ENCODE results near the gene FBXL17.

The FBXL17 gene

DNA sequence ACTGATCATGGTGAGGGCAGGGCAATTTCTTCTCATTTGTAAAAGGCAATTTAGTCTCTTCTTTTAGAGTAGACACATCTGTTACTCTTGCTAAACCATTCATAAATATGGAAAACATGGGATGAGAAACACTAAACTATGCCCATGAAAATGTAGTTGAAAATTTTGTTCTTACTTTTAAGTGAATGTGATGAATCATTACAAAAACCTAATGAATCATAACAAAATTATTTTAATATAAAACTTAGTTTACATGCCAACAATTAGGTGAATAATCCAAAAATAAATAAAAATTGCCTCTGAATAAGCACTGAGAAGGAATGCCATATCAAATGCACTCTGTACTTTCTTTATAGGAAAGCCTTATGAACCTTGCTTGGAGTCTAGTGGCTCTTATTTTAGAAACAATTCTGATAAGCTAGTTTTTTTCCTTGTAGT lies 413.5 kb downstream of the FBXL17 start:
- Histone ChIP-seq H3K9me3 (ENCODE audit: control insufficient read depth in 1 of 2, low read length in 2 of 2) (no peaks in the 10 kb centered on the region), H3K4me3 (ENCODE audit: low read depth in 1 of 2, low read length in 2 of 2) (no peak overlapping the region), H3K27ac (ENCODE audit: low read length) (no peak overlapping the region), H3K36me3 (ENCODE audit: control insufficient read depth in 1 of 2, insufficient read depth in 2 of 2, low read length in 2 of 2) (no peaks in the 10 kb centered on the region), H3K4me1 (ENCODE audit: control insufficient read depth in 1 of 2, insufficient read depth in 2 of 2, low read length in 2 of 2) (no peaks in the 10 kb centered on the region), H3K27me3 (ENCODE audit: low read depth, low read length) (no peaks in the 10 kb centered on the region)

DNA sequence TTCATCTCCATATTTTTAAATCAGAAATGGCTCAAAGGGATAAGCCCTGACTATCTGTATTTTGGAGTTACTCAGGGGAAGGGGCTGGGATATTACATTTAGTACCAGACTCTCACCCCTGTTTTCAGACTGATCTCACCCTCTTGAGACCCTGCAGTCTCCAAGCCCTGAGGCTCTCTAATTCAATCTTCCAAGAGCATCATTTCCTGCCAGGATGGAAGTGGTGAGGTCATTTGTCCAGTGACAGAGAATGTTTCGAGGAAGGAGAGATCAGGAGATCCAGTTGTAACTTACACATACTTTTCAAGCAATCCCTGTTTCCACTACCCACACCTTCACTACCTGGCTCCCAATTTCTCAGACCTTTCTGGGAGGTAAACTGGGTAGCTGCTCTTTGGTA lies 415.7 kb downstream of the FBXL17 start:
- Histone ChIP-seq H3K9me3 (ENCODE audit: control insufficient read depth in 1 of 2, low read length in 2 of 2) (no peaks in the 10 kb centered on the region), H3K36me3 (ENCODE audit: control insufficient read depth in 1 of 2, insufficient read depth in 2 of 2, low read length in 2 of 2) (no peaks in the 10 kb centered on the region), H3K27ac (ENCODE audit: low read length) (no peak overlapping the region), H3K4me3 (ENCODE audit: low read depth in 1 of 2, low read length in 2 of 2) (no peak overlapping the region), H3K4me1 (ENCODE audit: control insufficient read depth in 1 of 2, insufficient read depth in 2 of 2, low read length in 2 of 2) (no peaks in the 10 kb centered on the region), H3K27me3 (ENCODE audit: low read depth, low read length) (no peaks in the 10 kb centered on the region)

GRCh38 chr5:107964722-107965121 lies 417.2 kb downstream of the FBXL17 start:
- Histone ChIP-seq H3K4me1 (ENCODE audit: control insufficient read depth in 1 of 2, insufficient read depth in 2 of 2, low read length in 2 of 2) (no peaks in the 10 kb centered on the region), H3K27me3 (ENCODE audit: low read depth, low read length) (no peaks in the 10 kb centered on the region), H3K4me3 (ENCODE audit: low read depth in 1 of 2, low read length in 2 of 2) (no peak overlapping the region), H3K36me3 (ENCODE audit: control insufficient read depth in 1 of 2, insufficient read depth in 2 of 2, low read length in 2 of 2) (no peaks in the 10 kb centered on the region), H3K27ac (ENCODE audit: low read length) (no peak overlapping the region), H3K9me3 (ENCODE audit: control insufficient read depth in 1 of 2, low read length in 2 of 2) (no peaks in the 10 kb centered on the region)

DNA sequence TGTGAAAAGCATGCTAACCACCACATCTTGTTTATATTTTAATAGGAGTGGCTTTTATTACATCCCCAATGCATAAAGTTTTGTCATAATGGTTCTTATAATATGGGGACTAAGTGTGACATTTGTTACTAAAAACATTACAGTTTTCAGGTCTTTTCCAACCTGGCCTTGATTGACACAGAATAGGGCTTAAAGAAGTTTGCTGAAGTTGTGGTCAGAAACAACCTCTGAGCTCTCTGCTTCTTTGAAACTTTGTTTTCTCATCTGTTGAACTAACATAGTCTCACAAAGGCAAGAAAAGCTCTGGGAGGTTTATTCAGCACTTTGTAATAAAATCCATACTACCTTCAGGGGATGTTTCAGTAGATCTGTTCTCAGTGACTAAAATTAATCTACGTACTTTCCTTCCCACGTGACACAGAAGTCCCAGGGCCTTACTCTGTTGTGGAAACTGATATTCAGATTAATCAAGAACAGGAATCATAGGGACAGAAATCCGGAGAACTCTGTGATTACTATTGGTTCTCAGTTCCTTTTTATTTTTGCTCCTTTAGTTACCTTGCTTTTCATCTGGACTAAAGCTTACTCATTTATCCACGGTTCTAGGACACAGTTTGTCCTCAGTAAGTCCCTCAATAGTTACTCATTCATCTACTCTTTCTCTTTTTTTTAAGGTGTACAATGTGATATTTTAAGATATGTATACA lies 422.2 kb downstream of the FBXL17 start:
- Histone ChIP-seq H3K4me1 (ENCODE audit: control insufficient read depth in 1 of 2, insufficient read depth in 2 of 2, low read length in 2 of 2) (no peaks in the 10 kb centered on the region), H3K27me3 (ENCODE audit: low read depth, low read length) (no peaks in the 10 kb centered on the region), H3K4me3 (ENCODE audit: low read depth in 1 of 2, low read length in 2 of 2) (no peak overlapping the region), H3K36me3 (ENCODE audit: control insufficient read depth in 1 of 2, insufficient read depth in 2 of 2, low read length in 2 of 2) (no peaks in the 10 kb centered on the region), H3K9me3 (ENCODE audit: control insufficient read depth in 1 of 2, low read length in 2 of 2) (no peaks in the 10 kb centered on the region), H3K27ac (ENCODE audit: low read length) (no peak overlapping the region)

- Histone ChIP-seq H3K4me1 (ENCODE audit: control insufficient read depth in 1 of 2, insufficient read depth in 2 of 2, low read length in 2 of 2) (no peaks in the 10 kb centered on the region), H3K27ac (ENCODE audit: low read length) (no peak overlapping the region), H3K9me3 (ENCODE audit: control insufficient read depth in 1 of 2, low read length in 2 of 2) (no peaks in the 10 kb centered on the region), H3K27me3 (ENCODE audit: low read depth, low read length) (no peaks in the 10 kb centered on the region), H3K4me3 (ENCODE audit: low read depth in 1 of 2, low read length in 2 of 2) (no peak overlapping the region), H3K36me3 (ENCODE audit: control insufficient read depth in 1 of 2, insufficient read depth in 2 of 2, low read length in 2 of 2) (no peaks in the 10 kb centered on the region)
Measured at GRCh38 chr5:107958861-107959260, 423.0 kb downstream of the FBXL17 start.

GRCh38 chr5:107958432-107958831 lies 423.5 kb downstream of the FBXL17 start:
- H3K36me3 ChIP-seq (ENCODE audit: control insufficient read depth in 1 of 2, insufficient read depth in 2 of 2, low read length in 2 of 2) = no peaks in the 10 kb centered on the region
- H3K27ac ChIP-seq (ENCODE audit: low read length) = no peak overlapping the region
- H3K9me3 ChIP-seq (ENCODE audit: control insufficient read depth in 1 of 2, low read length in 2 of 2) = no peaks in the 10 kb centered on the region
- H3K27me3 ChIP-seq (ENCODE audit: low read depth, low read length) = no peaks in the 10 kb centered on the region
- no peak overlapping the region for H3K4me3 ChIP-seq (ENCODE audit: low read depth in 1 of 2, low read length in 2 of 2)
- H3K4me1 ChIP-seq (ENCODE audit: control insufficient read depth in 1 of 2, insufficient read depth in 2 of 2, low read length in 2 of 2) = no peaks in the 10 kb centered on the region

DNA sequence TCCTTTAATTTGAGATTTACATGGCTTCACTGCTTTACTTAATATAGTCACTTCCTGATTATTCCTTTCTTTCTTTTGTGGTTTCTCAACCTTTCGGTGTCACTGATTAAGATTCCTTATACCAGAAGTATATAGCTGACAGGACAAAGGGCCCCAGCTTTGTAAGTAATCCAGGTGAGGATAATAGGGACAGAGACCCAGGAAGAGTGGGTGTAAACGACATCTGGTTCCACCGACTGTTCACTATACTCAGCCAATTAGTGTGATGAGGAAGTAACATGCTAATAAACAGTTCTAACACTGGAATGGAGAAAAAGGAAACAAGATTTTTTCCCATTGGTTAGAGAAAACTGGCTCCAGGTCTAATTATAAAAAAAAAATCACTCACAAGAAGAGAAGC lies 424.8 kb downstream of the FBXL17 start:
- Histone ChIP-seq H3K4me1 (ENCODE audit: control insufficient read depth in 1 of 2, insufficient read depth in 2 of 2, low read length in 2 of 2) (no peaks in the 10 kb centered on the region), H3K27me3 (ENCODE audit: low read depth, low read length) (no peaks in the 10 kb centered on the region), H3K36me3 (ENCODE audit: control insufficient read depth in 1 of 2, insufficient read depth in 2 of 2, low read length in 2 of 2) (no peaks in the 10 kb centered on the region), H3K27ac (ENCODE audit: low read length) (no peak overlapping the region), H3K9me3 (ENCODE audit: control insufficient read depth in 1 of 2, low read length in 2 of 2) (no peaks in the 10 kb centered on the region), H3K4me3 (ENCODE audit: low read depth in 1 of 2, low read length in 2 of 2) (no peak overlapping the region)

DNA sequence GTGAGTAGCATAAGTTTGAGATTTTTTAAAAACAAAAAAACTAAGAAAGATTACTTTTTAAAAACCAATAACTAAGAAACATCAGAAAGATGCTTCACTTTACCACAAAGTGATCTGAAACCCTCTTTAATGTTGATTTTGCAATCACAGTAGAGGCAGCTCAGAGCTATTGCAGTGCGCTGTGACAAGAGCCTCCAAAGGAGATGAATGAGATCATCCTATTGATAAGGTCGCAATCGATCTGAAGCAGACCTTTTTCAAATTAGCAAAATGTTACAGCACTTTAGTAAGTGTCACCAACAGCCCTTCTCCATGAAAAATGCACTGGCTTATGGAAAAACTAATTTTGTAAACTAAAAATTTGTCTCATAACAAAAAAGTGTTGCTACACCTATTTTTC lies 426.6 kb downstream of the FBXL17 start:
- Histone ChIP-seq H3K4me3 (ENCODE audit: low read depth in 1 of 2, low read length in 2 of 2) (no peak overlapping the region), H3K4me1 (ENCODE audit: control insufficient read depth in 1 of 2, insufficient read depth in 2 of 2, low read length in 2 of 2) (no peaks in the 10 kb centered on the region), H3K27me3 (ENCODE audit: low read depth, low read length) (no peaks in the 10 kb centered on the region), H3K36me3 (ENCODE audit: control insufficient read depth in 1 of 2, insufficient read depth in 2 of 2, low read length in 2 of 2) (no peaks in the 10 kb centered on the region), H3K27ac (ENCODE audit: low read length) (no peak overlapping the region), H3K9me3 (ENCODE audit: control insufficient read depth in 1 of 2, low read length in 2 of 2) (no peaks in the 10 kb centered on the region)

DNA sequence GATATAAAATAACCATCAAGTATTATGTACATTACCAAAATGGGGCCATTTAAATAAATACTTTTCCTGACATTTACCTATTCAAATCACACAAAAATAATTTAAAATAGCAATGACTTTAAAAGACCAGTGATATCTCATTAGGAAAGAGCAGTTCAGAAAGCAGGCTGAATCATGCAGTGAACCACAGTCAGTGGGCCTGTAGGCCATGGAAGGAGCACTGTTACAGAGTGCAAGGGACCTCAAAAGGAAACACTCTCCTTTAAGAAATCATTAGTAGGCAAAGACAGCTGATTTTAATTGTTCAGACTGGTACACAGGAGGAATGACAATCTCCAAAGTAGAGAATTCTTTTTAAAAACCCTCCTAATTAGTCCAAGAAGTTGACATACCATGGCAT lies 427.6 kb downstream of the FBXL17 start:
- Histone ChIP-seq H3K27me3 (ENCODE audit: low read depth, low read length) (no peaks in the 10 kb centered on the region), H3K4me1 (ENCODE audit: control insufficient read depth in 1 of 2, insufficient read depth in 2 of 2, low read length in 2 of 2) (no peaks in the 10 kb centered on the region), H3K9me3 (ENCODE audit: control insufficient read depth in 1 of 2, low read length in 2 of 2) (no peaks in the 10 kb centered on the region), H3K36me3 (ENCODE audit: control insufficient read depth in 1 of 2, insufficient read depth in 2 of 2, low read length in 2 of 2) (no peaks in the 10 kb centered on the region), H3K4me3 (ENCODE audit: low read depth in 1 of 2, low read length in 2 of 2) (no peak overlapping the region), H3K27ac (ENCODE audit: low read length) (no peak overlapping the region)

DNA sequence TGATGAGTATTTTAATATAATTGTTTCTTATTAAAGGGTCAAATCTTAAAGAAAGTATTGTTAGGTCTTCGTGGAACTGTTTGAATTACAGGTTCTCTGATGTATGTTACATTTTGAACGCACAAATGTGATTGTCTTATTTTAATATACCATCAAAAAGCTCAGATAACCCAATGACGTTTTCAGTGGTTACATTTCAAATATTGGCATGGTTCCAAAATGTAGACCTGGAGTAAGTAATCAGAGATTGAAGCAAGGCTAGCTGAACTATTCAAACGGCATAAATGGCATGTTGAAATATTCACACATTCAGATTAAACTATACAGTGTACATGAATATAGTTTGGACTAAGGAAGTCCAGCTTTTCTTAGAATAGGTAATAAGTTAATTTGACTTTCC lies 429.4 kb downstream of the FBXL17 start:
- no peaks in the 10 kb centered on the region for H3K4me1 ChIP-seq (ENCODE audit: control insufficient read depth in 1 of 2, insufficient read depth in 2 of 2, low read length in 2 of 2)
- H3K27me3 ChIP-seq (ENCODE audit: low read depth, low read length) = no peaks in the 10 kb centered on the region
- H3K36me3 ChIP-seq (ENCODE audit: control insufficient read depth in 1 of 2, insufficient read depth in 2 of 2, low read length in 2 of 2) = no peaks in the 10 kb centered on the region
- H3K27ac ChIP-seq (ENCODE audit: low read length) = no peak overlapping the region
- H3K9me3 ChIP-seq (ENCODE audit: control insufficient read depth in 1 of 2, low read length in 2 of 2) = no peaks in the 10 kb centered on the region
- H3K4me3 ChIP-seq (ENCODE audit: low read depth in 1 of 2, low read length in 2 of 2) = no peak overlapping the region

GRCh38 chr5:107951309-107951708 lies 430.6 kb downstream of the FBXL17 start:
- H3K4me3 ChIP-seq (ENCODE audit: low read depth in 1 of 2, low read length in 2 of 2) = no peak overlapping the region
- no peaks in the 10 kb centered on the region for H3K36me3 ChIP-seq (ENCODE audit: control insufficient read depth in 1 of 2, insufficient read depth in 2 of 2, low read length in 2 of 2)
- H3K9me3 ChIP-seq (ENCODE audit: control insufficient read depth in 1 of 2, low read length in 2 of 2) = no peaks in the 10 kb centered on the region
- no peak overlapping the region for H3K27ac ChIP-seq (ENCODE audit: low read length)
- no peaks in the 10 kb centered on the region for H3K4me1 ChIP-seq (ENCODE audit: control insufficient read depth in 1 of 2, insufficient read depth in 2 of 2, low read length in 2 of 2)
- H3K27me3 ChIP-seq (ENCODE audit: low read depth, low read length) = no peaks in the 10 kb centered on the region

DNA sequence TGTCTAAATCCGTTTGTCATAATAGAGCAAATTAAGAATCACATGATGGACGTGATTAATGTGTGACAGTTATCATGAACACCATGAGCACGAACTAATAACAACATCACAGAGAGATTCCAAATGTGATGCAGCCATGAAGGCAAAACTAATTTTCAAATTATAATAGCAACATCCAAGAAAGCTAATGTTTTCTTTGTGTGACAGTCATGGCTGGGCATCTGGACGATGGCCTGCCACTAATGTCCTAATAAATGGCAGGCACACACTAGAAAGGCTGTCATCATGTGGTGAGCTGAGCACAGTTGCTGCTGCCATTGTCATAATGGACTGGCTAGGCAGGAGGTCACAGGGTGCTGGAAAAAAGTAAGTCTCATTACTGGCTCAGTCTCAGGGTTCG lies 431.1 kb downstream of the FBXL17 start:
- H3K27ac ChIP-seq (ENCODE audit: low read length) = no peak overlapping the region
- H3K4me1 ChIP-seq (ENCODE audit: control insufficient read depth in 1 of 2, insufficient read depth in 2 of 2, low read length in 2 of 2) = no peaks in the 10 kb centered on the region
- no peaks in the 10 kb centered on the region for H3K27me3 ChIP-seq (ENCODE audit: low read depth, low read length)
- H3K4me3 ChIP-seq (ENCODE audit: low read depth in 1 of 2, low read length in 2 of 2) = no peak overlapping the region
- no peaks in the 10 kb centered on the region for H3K9me3 ChIP-seq (ENCODE audit: control insufficient read depth in 1 of 2, low read length in 2 of 2)
- H3K36me3 ChIP-seq (ENCODE audit: control insufficient read depth in 1 of 2, insufficient read depth in 2 of 2, low read length in 2 of 2) = no peaks in the 10 kb centered on the region

Measured in muscle layer of duodenum (tissue), 2 donors.